SJSA1 (cell line): ENCODE data around the gene RPL37A. TPM values are rescaled to one million over a fixed set of nuclear protein-coding genes. Genes with fewer than 3 reads are reported as not detected.

Experiments used
- DNase-seq, 2 experiments: peaks; one replicate each; pipeline ENCODE4 v3.0.0-alpha.2; 2015 to 2020; ENCODE audit warnings: low spot score in 2 of 2, low read depth in 1 of 2
- H3K27ac ChIP-seq: fragments of 250-450 bp; sonication (Bioruptor Pico); 2 replicates; pipeline ENCODE4 v1.5.1; 2020; ENCODE audit warnings: mild to moderate bottlenecking, moderate library complexity
- H3K27me3 ChIP-seq: fragments of 250-450 bp; sonication (Bioruptor Pico); replicated peaks from 2 replicates; pipeline ENCODE4 v1.5.1; 2020; ENCODE audit warnings: mild to moderate bottlenecking, moderate library complexity
- H3K36me3 ChIP-seq: fragments of 250-450 bp; sonication (Bioruptor Pico); 2 replicates; pipeline ENCODE4 v1.5.1; 2020; ENCODE audit warnings: mild to moderate bottlenecking
- H3K4me1 ChIP-seq: fragments of 250-450 bp; sonication (Bioruptor Pico); replicated peaks from 2 replicates; pipeline ENCODE4 v1.6.1; 2021; ENCODE audit warnings: mild to moderate bottlenecking
- H3K4me3 ChIP-seq: fragments of 250-450 bp; sonication (Bioruptor Pico); 2 replicates; pipeline ENCODE4 v1.5.1; 2020; ENCODE audit warnings: mild to moderate bottlenecking
- H3K9me3 ChIP-seq: fragments of 250-450 bp; sonication (Bioruptor Pico); replicated peaks from 2 replicates; pipeline ENCODE4 v1.5.1; 2020; ENCODE audit warnings: mild to moderate bottlenecking
- total RNA-seq: library from RNA; depleted of rRNA; stranded (reverse); fragments of >200 nt; shearing (Covaris generic); gene quantifications from 2 replicates; pipeline ENCODE4 v1.2.3, GENCODE V29; 2014

The RPL37A gene
- total RNA-seq, 1 experiment from 2014 or later, result 1,252 TPM

- Histone ChIP-seq H3K4me3 (no peak overlapping the region), H3K4me1 (peaks cover 22% of the 10 kb centered on the region), H3K36me3 (peaks cover 29% of the 10 kb centered on the region), H3K9me3 (no peaks in the 10 kb centered on the region), H3K27ac (peak overlapping the region; percentile 41), H3K27me3 (no peaks in the 10 kb centered on the region)
- DNase-seq, result no peak
These were observed 21.2 kb upstream of the RPL37A start for GRCh38 chr2:216477283-216478035.

GRCh38 chr2:216478151-216478550 lies 20.5 kb upstream of the RPL37A start:
- peaks cover 22% of the 10 kb centered on the region for H3K4me1 ChIP-seq
- peak; percentile 71 to 80 for DNase-seq
- no peaks in the 10 kb centered on the region for H3K27me3 ChIP-seq
- H3K27ac ChIP-seq, result peak overlapping the region; percentile 41
- H3K4me3 ChIP-seq, result no peak overlapping the region
- peaks cover 29% of the 10 kb centered on the region for H3K36me3 ChIP-seq
- H3K9me3 ChIP-seq, result no peaks in the 10 kb centered on the region

- H3K36me3 ChIP-seq, result peaks cover 29% of the 10 kb centered on the region
- DNase-seq, result no peak
- H3K4me3 ChIP-seq, result no peak overlapping the region
- peaks cover 22% of the 10 kb centered on the region for H3K4me1 ChIP-seq
- no peaks in the 10 kb centered on the region for H3K9me3 ChIP-seq
- peak overlapping the region; percentile 12 for H3K27ac ChIP-seq
- H3K27me3 ChIP-seq, result no peaks in the 10 kb centered on the region
These were observed 19.9 kb upstream of the RPL37A start for GRCh38 chr2:216478791-216479190.

- Histone ChIP-seq H3K9me3 (no peaks in the 10 kb centered on the region), H3K4me1 (peaks cover 22% of the 10 kb centered on the region), H3K36me3 (peaks cover 29% of the 10 kb centered on the region), H3K27me3 (no peaks in the 10 kb centered on the region), H3K27ac (no peak overlapping the region), H3K4me3 (no peak overlapping the region)
- no peak for DNase-seq
These were observed 18.4 kb upstream of the RPL37A start for GRCh38 chr2:216480221-216480620.

GRCh38 chr2:216482640-216483039 lies 16.0 kb upstream of the RPL37A start:
- peak in 1 of 2 experiments; percentile 12 for DNase-seq
- no peaks in the 10 kb centered on the region for H3K27me3 ChIP-seq
- H3K4me3 ChIP-seq, result no peak overlapping the region
- H3K36me3 ChIP-seq, result peaks cover 20% of the 10 kb centered on the region
- H3K9me3 ChIP-seq, result no peaks in the 10 kb centered on the region
- peaks cover 24% of the 10 kb centered on the region for H3K4me1 ChIP-seq
- no peak overlapping the region for H3K27ac ChIP-seq

GRCh38 chr2:216485237-216485636 lies 13.4 kb upstream of the RPL37A start:
- DNase-seq, result no peak
- H3K27ac ChIP-seq, result no peak overlapping the region
- H3K27me3 ChIP-seq, result no peaks in the 10 kb centered on the region
- 0 out of 2 replicates have a peak, but pooled peaks cover 6% of the 10 kb centered on the region for H3K36me3 ChIP-seq
- H3K4me1 ChIP-seq, result peaks cover 22% of the 10 kb centered on the region
- H3K9me3 ChIP-seq, result no peaks in the 10 kb centered on the region
- no peak overlapping the region for H3K4me3 ChIP-seq

- no peaks in the 10 kb centered on the region for H3K27me3 ChIP-seq
- no peak overlapping the region for H3K27ac ChIP-seq
- 0 out of 2 replicates have a peak, but pooled peaks cover 3% of the 10 kb centered on the region for H3K36me3 ChIP-seq
- H3K4me3 ChIP-seq, result no peak overlapping the region
- no peak for DNase-seq
- no peaks in the 10 kb centered on the region for H3K9me3 ChIP-seq
- H3K4me1 ChIP-seq, result peaks cover 27% of the 10 kb centered on the region
These were observed 12.9 kb upstream of the RPL37A start for GRCh38 chr2:216485745-216486144.

GRCh38 chr2:216486271-216486670 lies 12.4 kb upstream of the RPL37A start:
- no peaks in the 10 kb centered on the region for H3K27me3 ChIP-seq
- no peak for DNase-seq
- no peaks in the 10 kb centered on the region for H3K9me3 ChIP-seq
- H3K27ac ChIP-seq, result no peak overlapping the region
- H3K4me1 ChIP-seq, result peaks cover 32% of the 10 kb centered on the region
- no peak overlapping the region for H3K4me3 ChIP-seq
- 0 out of 2 replicates have a peak, but pooled peaks cover 2% of the 10 kb centered on the region for H3K36me3 ChIP-seq

GRCh38 chr2:216486708-216487107 lies 11.9 kb upstream of the RPL37A start:
- no peaks in the 10 kb centered on the region for H3K27me3 ChIP-seq
- no peak overlapping the region for H3K27ac ChIP-seq
- no peak for DNase-seq
- H3K9me3 ChIP-seq, result no peaks in the 10 kb centered on the region
- 0 out of 2 replicates have a peak, but pooled peaks cover 2% of the 10 kb centered on the region for H3K36me3 ChIP-seq
- peaks cover 36% of the 10 kb centered on the region for H3K4me1 ChIP-seq
- H3K4me3 ChIP-seq, result no peak overlapping the region

- no peaks in the 10 kb centered on the region for H3K36me3 ChIP-seq
- H3K4me1 ChIP-seq, result peaks cover 67% of the 10 kb centered on the region
- peak overlapping the region; percentile 21 for H3K27ac ChIP-seq
- no peaks in the 10 kb centered on the region for H3K9me3 ChIP-seq
- H3K4me3 ChIP-seq, result no peak overlapping the region
- no peaks in the 10 kb centered on the region for H3K27me3 ChIP-seq
- peak in 1 of 2 experiments; percentile 43 for DNase-seq
These were observed 8.6 kb upstream of the RPL37A start for GRCh38 chr2:216490061-216490460.

GRCh38 chr2:216491793-216492596 lies 6.6 kb upstream of the RPL37A start:
- no peaks in the 10 kb centered on the region for H3K36me3 ChIP-seq
- H3K9me3 ChIP-seq, result no peaks in the 10 kb centered on the region
- H3K4me3 ChIP-seq, result no peak overlapping the region
- peak overlapping the region; percentile 84 for H3K27ac ChIP-seq
- peaks cover 81% of the 10 kb centered on the region for H3K4me1 ChIP-seq
- DNase-seq, result peak in 1 of 2 experiments; percentile 52
- no peaks in the 10 kb centered on the region for H3K27me3 ChIP-seq

- H3K27ac ChIP-seq, result peak overlapping the region; percentile 84
- no peaks in the 10 kb centered on the region for H3K9me3 ChIP-seq
- DNase-seq, result peak; percentile 97 to 99
- H3K36me3 ChIP-seq, result no peaks in the 10 kb centered on the region
- no peaks in the 10 kb centered on the region for H3K27me3 ChIP-seq
- H3K4me3 ChIP-seq, result no peak overlapping the region
- H3K4me1 ChIP-seq, result peaks cover 80% of the 10 kb centered on the region
These were observed 5.9 kb upstream of the RPL37A start for GRCh38 chr2:216492597-216493333.

- no peak overlapping the region for H3K4me3 ChIP-seq
- no peaks in the 10 kb centered on the region for H3K9me3 ChIP-seq
- H3K27ac ChIP-seq, result peak overlapping the region; percentile 57
- no peaks in the 10 kb centered on the region for H3K36me3 ChIP-seq
- H3K27me3 ChIP-seq, result no peaks in the 10 kb centered on the region
- peaks cover 83% of the 10 kb centered on the region for H3K4me1 ChIP-seq
- no peak for DNase-seq
These were observed 5.3 kb upstream of the RPL37A start for GRCh38 chr2:216493334-216493685.
